GM12891 (cell line): Measurements from ENCODE around the gene KDM7A.

ENCODE experiments used
- PAX5 ChIP-seq: IDR thresholded peaks from 2 replicates; pipeline ENCODE4 v1.6.1; 2011; ENCODE audit warnings: low read length, moderate library complexity, mild to moderate bottlenecking; ENCODE audit not compliant: insufficient read depth, severe bottlenecking
- POLR2A ChIP-seq: IDR thresholded peaks from 2 replicates; pipeline ENCODE4 v1.6.1; 2011; ENCODE audit warnings: low read depth, low read length, control low read depth
- POLR2AphosphoS5 ChIP-seq: IDR thresholded peaks from 2 replicates; pipeline ENCODE4 v1.6.1; 2011; ENCODE audit warnings: low read depth, low read length, control low read depth
- POU2F2 ChIP-seq: IDR thresholded peaks from 2 replicates; pipeline ENCODE4 v1.6.1; 2011; ENCODE audit warnings: low read depth, mild to moderate bottlenecking, control low read depth, low read length, moderate library complexity
- SPI1 ChIP-seq: IDR thresholded peaks from 2 replicates; pipeline ENCODE4 v1.6.1; 2011; ENCODE audit warnings: low read depth, low read length, control low read depth
- TAF1 ChIP-seq: IDR thresholded peaks from 2 replicates; pipeline ENCODE4 v1.6.1; 2011; ENCODE audit warnings: low read depth, low read length, control low read depth

GRCh38 chr7:140060788-140061606 lies 115.8 kb downstream of the KDM7A start:
- TF ChIP-seq TAF1 (no peak), POLR2AphosphoS5 (no peak), SPI1 (no peak), POLR2A (no peak), PAX5 (no peak), POU2F2 (no peak)
